Psoas muscle (tissue), 8 donors: Measurements from ENCODE around the gene TMEM179. TPM values are rescaled to one million over a fixed set of nuclear protein-coding genes. Genes with fewer than 3 reads are reported as not detected.
A peak's percentile ranks its signal among the peaks of the same experiment; 100 is the strongest.

Experiments
- ATAC-seq, 4 donors: fragments of 200-7000 bp; cut with Tn5 transposase; one replicate each; pipeline ENCODE4 v1.9.1; 2020; ENCODE audit warnings: moderate library complexity in 3 of 4, mild to moderate bottlenecking in 2 of 4
- DNase-seq, 2 donors: peaks; one replicate each; pipeline ENCODE4 v3.0.0-alpha.2; 2020
- H3K27ac ChIP-seq: fragments of 200-600 bp; one replicate; pipeline ENCODE4 v1.8.0; 2022
- H3K27me3 ChIP-seq, 3 donors: fragments of 200-600 bp in 1 of 3; one replicate each; pipeline versions ENCODE4 v1.6.1 to v1.8.0; 2013 to 2022; ENCODE audit warnings: low read length in 2 of 3, mild to moderate bottlenecking in 2 of 3, moderate library complexity in 1 of 3; ENCODE audit not compliant: insufficient read depth in 3 of 3
- H3K36me3 ChIP-seq, 2 donors: fragments of 200-600 bp in 1 of 2; one replicate each; pipeline versions ENCODE4 v1.6.1 to v1.8.0; 2013 to 2022; ENCODE audit warnings: low read depth in 1 of 2, mild to moderate bottlenecking in 1 of 2, moderate library complexity in 1 of 2; ENCODE audit not compliant: insufficient read depth in 1 of 2
- H3K4me1 ChIP-seq: fragments of 200-600 bp; one replicate; pipeline ENCODE4 v1.8.0; 2022
- H3K4me3 ChIP-seq: fragments of 200-600 bp; one replicate; pipeline ENCODE4 v1.8.0; 2022; ENCODE audit warnings: mild to moderate bottlenecking
- H3K9me3 ChIP-seq: fragments of 200-600 bp; one replicate; pipeline ENCODE4 v1.8.0; 2022
- WGBS, 3 donors: extraction: QIAGEN DNeasy Blood & Tissue Kit; methylation state at CpG; one replicate each; pipeline versions ENCODE4 v1.1.6 to v1.1.7; 2013; 5-methylcytosine and 5-hydroxymethylcytosine counted together
- intact Hi-C, 2 donors: fragments of 100-400 bp; cut with DNase I; formaldehyde crosslinking; loops; one replicate each; pipeline versions ENCODE4 v1.11.0 to v1.14.2; 2022
- polyA plus RNA-seq, 3 donors: library from polyadenylated mRNA; stranded (reverse); fragments of 200-250 nt; gene quantifications; one replicate each; pipeline ENCODE4 v1.2.3, GENCODE V29; 2013
- total RNA-seq, 4 donors: library from RNA; stranded (reverse); fragmentation: NEBNext Ultra II Directional in 2 of 4; extraction: Animal tissue kit (Norgen Biotek cat#: 25700) in 2 of 4; gene quantifications; one replicate each; pipeline versions ENCODE4 v1.2.1 to v1.2.4, GENCODE V29; 2021 to 2023
- TF ChIP-seq, protein P1 (sequence below): fragments of 200-600 bp; IDR thresholded peaks from one replicate; pipeline ENCODE4 v1.8.0; 2022; ENCODE audit warnings: antibody characterized with exemption
- donor health status: healthy with polysubstance abuse.
- donor health status: DM: no; HTN: no; CAD: no; lungs with moderate emphysema.
- donor health status: Bipolar disorder and iron deficiency.
- donor health status: healthy.
- donor health status: DM: yes; HTN: yes; CAD: no.
- donor health status: DM: no; HTN: no; CAD: no.
- donor health status: DM: no; HTN: no; CAD: no.
- donor health status: DM: yes; HTN: yes; CAD: no.

TMEM179 gene
- total and polyA plus RNA-seq, 7 donors, result 0.01 TPM; not detected in 6

DNA sequence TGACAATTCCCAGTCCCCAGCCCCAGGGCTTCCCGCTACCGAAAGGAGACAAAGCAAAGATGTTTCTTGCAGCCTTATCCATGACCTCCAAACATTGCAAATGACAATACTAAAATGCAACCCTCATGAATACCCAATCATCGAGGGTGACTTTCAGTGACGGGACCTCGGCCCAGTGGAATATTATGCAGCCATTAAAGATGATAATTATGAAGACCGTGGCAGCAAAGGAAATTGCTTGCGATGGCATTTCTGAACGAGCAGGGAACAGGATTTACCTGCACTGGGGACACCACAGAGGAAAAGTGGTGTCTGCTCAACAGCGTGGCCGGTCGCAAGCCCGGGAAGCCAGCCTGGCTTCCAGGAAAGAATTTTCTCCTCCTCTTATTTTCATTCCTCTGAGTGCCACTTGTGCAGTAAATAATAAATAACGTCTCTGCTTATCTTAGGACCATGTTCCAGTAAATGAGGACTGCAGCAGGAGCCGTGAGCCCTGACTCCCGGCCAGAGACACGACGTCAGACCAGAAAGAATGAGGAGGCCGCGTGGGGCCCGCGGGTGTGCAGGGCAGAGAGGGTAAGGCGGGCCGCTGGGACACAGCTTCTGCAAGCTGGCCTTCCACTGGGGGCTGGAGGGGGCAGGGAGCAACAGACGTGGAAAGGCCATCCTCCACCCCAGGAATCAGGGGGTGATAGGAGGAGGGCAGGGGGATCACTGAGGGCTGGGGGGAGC is 18.4 kb downstream of the TMEM179 start:
- WGBS, 3 donors, result 50 to 58% (median 58%) methylated on average over 24 of the region's 24 CpGs
- Histone ChIP-seq H3K27ac (no peak overlapping the region), H3K4me1 (peaks cover 18% of the 10 kb centered on the region), H3K27me3 (peaks cover 0 to 1% (median 0%) of the 10 kb centered on the region in 3 donors), H3K4me3 (no peak overlapping the region), H3K36me3 (no peaks in the 10 kb centered on the region), H3K9me3 (no peaks in the 10 kb centered on the region)
- TF ChIP-seq, protein P1, sequence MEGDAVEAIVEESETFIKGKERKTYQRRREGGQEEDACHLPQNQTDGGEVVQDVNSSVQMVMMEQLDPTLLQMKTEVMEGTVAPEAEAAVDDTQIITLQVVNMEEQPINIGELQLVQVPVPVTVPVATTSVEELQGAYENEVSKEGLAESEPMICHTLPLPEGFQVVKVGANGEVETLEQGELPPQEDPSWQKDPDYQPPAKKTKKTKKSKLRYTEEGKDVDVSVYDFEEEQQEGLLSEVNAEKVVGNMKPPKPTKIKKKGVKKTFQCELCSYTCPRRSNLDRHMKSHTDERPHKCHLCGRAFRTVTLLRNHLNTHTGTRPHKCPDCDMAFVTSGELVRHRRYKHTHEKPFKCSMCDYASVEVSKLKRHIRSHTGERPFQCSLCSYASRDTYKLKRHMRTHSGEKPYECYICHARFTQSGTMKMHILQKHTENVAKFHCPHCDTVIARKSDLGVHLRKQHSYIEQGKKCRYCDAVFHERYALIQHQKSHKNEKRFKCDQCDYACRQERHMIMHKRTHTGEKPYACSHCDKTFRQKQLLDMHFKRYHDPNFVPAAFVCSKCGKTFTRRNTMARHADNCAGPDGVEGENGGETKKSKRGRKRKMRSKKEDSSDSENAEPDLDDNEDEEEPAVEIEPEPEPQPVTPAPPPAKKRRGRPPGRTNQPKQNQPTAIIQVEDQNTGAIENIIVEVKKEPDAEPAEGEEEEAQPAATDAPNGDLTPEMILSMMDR, result no peak
- peak in 1 of 4 donors; percentile 29 for ATAC-seq
- intact Hi-C loops, result no loop called here
- DNase-seq, result no peak

DNA sequence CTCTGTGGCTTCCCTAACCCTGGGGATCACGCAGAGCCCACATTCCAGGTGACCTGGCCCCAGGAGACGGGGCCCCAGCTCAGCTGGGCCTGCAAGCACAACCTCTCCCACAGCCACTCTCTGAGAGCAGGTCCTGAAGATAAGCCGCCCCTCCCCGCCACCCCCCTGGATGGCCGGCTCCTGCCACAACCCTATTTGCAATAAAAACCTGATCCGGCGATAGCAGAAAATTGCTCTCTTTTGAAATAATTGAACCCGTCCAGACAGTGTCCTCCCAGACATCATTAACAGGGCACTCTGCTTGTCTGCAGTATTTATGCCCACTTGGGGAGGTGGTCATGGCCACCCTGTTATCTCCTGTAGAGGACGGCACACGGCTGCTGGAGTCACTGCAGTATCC is 20.0 kb downstream of the TMEM179 start:
- no peaks in the 10 kb centered on the region for H3K36me3 ChIP-seq
- H3K27me3 ChIP-seq, result peaks cover 0 to 1% (median 0%) of the 10 kb centered on the region in 3 donors
- DNase-seq (no peak), ATAC-seq (no peak)
- H3K9me3 ChIP-seq, result no peaks in the 10 kb centered on the region
- intact Hi-C loops, result no loop called here
- TF ChIP-seq, protein P1, result no peak
- 87 to 88% (median 87%) methylated on average over 10 of the region's 10 CpGs for WGBS, 3 donors
- no peak overlapping the region for H3K27ac ChIP-seq
- H3K4me3 ChIP-seq, result no peak overlapping the region
- H3K4me1 ChIP-seq, result peaks cover 33% of the 10 kb centered on the region

DNA sequence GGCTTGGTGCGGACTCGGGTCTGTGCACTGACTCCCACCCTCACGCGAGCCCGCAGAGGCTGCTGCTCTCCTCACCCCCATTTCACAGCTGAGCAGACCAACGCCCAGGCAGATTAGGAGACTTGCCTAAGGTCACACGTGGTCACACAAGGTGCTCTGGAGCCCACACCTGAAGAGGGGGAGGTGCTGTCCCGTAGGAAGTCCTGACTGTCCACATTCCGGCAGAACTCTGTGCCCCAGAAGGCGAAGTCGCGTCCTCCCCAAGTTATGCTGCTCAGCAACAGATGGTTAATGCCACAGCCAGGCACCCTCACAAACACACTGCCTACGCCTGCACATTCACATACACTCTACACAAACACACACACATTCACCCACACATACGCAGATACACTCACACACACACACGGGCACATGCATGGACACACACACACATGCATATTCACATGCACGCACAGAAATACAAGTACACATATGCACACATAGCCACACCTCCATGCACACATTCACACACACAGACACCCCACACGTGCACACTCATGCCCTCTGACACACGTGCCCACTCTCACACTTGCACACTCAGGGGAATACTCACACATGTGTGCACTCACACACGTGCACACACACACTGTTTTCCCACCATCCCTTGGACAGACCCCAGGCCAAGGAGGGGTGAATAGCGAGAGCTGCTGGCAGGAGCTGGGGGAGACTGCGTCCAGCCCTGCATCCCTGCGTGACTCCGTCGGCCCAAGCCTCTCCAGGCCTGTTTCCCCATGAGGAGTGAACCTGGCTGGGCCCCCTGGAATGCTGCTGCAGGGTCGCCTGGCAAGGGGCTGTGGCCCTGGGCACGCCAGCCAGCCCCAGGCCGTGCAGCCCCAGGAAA is 20.9 kb downstream of the TMEM179 start:
- no peaks in the 10 kb centered on the region for H3K36me3 ChIP-seq
- H3K27ac ChIP-seq, result no peak overlapping the region
- no peaks in the 10 kb centered on the region for H3K9me3 ChIP-seq
- peaks cover 40% of the 10 kb centered on the region for H3K4me1 ChIP-seq
- intact Hi-C loops, result no loop called here
- H3K4me3 ChIP-seq, result no peak overlapping the region
- ATAC-seq (no peak), DNase-seq (no peak)
- H3K27me3 ChIP-seq, result peaks cover 0 to 1% (median 0%) of the 10 kb centered on the region in 3 donors
- TF ChIP-seq, protein P1, result no peak
- 71 to 79% (median 77%) methylated on average over 27 of the region's 27 CpGs for WGBS, 3 donors

DNA sequence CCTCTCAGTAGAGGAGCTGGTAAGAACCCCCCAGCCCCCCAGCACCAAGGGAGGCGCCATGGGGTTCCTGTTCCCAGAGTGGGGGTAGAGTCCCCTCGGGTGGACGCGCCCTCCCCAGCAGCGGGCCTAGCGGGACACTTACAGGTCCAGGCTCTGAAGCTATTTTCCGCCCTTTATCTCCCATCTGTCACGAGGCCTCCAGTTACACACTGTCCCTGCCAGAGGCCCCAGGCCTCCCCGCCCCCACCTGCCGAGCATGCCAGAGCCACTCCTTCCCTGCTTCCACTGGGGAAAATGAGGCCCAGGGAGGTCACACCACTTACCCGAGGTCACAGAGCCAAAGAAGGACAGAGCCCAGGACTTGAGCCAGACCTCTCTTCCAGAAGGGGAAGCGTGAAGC is 21.9 kb downstream of the TMEM179 start:
- TF ChIP-seq, protein P1, result no peak
- peaks cover 0 to 1% (median 0%) of the 10 kb centered on the region in 3 donors for H3K27me3 ChIP-seq
- H3K36me3 ChIP-seq, result no peaks in the 10 kb centered on the region
- no peak overlapping the region for H3K27ac ChIP-seq
- H3K4me3 ChIP-seq, result peak overlapping the region; percentile 34
- DNase-seq, result peak; percentile 33 to 80
- peaks cover 50% of the 10 kb centered on the region for H3K4me1 ChIP-seq
- peak; percentile 32 to 73 (median 54) for ATAC-seq
- intact Hi-C loops, result no loop called here
- 10 to 23% (median 17%) methylated on average over 12 of the region's 12 CpGs for WGBS, 3 donors
- H3K9me3 ChIP-seq, result no peaks in the 10 kb centered on the region
